GDM1 (cell line): ENCODE results near the gene TSPAN14.

Experiments used
- DNase-seq: peaks from one replicate; lab custom pipeline; 2025; lab: John Stamatoyannopoulos, UW

The TSPAN14 gene

DNA sequence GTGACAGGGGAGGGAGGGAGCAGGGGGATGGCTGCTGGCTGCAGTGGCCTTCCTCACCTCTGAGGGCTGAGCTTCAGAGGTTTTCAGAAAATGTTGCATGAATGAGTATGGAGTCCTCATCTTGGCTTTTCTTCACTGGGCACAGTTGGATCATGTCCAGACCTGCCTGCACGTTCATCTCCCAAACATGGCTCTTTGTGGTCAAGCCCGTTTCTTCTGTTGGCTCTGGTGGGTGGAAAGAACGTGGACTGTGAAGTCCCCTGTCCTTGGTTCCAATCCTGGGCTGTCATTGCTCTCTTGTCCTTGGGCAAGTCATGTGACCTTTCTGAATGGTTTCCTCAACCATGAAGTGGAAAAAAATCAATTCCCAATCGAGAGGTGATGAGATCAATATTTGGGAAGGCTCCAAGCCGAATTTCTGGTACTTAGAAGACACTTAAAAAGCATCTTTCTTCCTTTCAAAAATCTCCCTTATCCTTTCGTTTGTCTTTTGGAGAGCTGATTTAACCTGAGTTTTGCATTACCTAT lies 34.5 kb downstream of the TSPAN14 start:
- DNase-seq, result no peak

DNA sequence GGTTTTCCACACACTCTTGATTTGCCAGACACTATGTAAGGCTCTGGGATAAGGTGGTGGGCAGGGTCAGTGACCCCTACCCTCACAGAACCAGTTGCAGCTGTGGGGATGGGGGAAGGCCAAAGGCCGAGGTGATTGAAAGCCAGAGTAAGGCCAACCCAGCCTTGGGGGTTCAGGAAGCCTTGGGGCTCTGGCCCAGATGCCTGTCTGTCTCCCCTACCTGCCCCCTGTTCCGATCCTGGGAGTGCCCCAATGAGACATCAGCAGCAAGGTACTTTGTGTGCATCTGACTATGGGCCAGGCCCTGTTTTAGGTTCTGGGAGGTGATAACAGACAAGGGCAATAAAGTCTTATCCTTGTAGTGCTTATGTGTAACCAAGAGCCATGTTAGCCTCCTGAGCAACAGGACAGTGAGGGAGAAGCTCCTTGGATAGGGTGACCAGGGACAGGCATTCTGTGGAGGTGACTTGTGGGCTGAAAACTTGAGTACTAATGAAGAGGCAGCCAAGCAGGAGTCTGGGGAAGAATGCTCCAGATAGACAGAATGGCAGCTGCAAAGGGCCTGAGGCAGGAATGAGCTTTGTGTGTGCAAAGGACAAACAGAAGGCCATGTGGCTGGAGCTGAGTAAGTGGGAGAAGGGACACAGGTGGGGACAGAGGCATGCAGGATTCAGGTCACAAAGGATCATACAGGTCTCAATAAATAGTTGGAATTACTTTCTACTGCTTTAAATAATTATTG lies 35.4 kb downstream of the TSPAN14 start:
- DNase-seq, result no peak

DNA sequence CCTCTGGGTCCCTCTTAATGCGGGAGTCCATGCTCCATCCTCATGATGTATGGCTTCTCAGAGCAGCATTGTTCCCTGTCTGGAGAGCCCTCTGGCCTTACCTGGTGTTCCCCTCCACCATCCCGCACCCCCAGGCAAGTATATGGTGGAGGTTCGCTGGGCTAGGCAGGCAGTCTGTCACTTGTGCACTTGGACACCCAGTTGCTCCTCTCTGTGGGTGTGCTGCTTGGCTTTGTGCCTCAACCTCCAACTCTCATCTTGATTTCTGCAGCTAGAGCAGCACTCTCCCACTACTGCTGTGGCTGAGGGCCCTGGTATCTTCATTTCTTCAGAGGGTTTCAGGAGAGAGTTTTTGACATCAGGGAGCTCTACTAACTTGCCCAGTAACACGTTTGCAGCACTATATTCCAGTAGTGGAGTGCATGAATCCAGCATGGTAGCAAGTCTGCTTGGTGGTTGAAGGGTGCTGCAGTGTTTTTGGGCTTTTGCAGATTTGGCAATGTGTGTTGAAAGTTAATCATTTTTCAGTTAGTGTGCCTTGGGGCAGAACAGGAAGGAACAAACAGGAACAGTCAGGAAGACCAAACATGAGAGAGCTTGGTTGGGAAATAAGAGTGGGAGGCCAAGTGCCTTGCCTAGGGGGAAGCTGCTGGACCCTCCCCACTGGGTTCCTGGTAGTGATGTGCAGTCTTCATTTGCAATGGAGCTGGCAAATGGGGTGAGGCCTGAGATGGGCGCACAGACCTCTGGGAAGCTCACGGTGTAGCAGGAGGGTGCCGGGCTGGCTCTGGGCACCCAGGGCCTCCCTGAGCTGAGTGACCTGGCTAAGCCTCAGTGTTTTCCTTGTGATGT lies 37.4 kb downstream of the TSPAN14 start:
- no peak for DNase-seq

DNA sequence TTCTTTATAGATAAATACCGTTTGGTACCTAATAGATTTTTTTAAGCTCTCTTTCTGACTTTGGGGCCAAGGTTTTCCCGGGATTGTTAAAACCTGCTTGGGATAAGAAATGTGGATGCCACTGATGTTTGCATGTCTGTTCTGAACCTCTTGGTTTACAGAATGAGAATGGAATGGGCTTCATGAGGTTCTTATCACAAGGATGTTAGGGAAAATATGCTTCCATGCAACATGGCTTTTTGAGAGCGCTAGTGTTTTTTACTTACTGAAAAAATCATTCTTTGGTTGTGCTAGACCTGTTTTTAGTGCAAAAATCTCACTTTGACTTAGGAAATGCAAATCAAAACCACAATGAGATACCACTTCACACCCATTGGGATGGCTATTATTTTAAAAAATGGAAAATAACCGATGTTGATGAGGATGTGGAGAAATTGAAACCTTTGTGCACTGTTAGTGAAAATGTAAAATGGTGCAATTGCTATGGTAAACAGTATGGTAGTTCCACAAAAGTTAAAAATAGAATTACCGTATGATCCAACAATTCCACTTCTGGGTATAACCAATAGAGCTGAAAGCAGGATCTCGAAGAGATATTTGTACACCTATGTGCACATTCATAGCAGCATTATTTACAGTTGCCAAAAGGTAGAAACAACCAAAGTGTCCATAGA lies 38.9 kb downstream of the TSPAN14 start:
- no peak for DNase-seq

DNA sequence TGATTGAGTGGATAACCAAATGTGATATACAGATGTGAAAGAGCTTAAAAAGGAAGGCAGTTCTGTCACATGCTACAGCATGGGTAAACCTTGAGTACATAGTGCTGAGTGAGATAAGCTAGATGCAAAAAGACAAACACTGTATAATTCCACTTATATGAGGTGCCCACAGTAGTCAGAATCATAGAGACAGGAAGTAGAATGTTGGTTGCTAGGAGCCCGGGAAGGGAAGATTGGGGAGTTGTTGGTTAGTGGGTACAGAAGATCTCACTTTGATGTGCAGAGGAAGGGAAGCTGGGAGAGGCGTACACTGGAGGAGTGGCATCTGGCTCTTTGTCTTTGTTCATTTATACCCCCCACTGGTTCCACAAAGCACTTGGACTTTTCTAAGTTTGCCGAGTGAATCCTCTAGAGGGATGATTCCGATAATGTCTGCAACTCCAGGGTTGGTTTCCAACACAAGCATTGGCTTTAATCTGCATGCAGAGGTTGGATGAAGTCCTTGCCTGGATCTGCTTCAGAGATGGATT lies 39.5 kb downstream of the TSPAN14 start:
- DNase-seq, result peak; percentile 53

DNA sequence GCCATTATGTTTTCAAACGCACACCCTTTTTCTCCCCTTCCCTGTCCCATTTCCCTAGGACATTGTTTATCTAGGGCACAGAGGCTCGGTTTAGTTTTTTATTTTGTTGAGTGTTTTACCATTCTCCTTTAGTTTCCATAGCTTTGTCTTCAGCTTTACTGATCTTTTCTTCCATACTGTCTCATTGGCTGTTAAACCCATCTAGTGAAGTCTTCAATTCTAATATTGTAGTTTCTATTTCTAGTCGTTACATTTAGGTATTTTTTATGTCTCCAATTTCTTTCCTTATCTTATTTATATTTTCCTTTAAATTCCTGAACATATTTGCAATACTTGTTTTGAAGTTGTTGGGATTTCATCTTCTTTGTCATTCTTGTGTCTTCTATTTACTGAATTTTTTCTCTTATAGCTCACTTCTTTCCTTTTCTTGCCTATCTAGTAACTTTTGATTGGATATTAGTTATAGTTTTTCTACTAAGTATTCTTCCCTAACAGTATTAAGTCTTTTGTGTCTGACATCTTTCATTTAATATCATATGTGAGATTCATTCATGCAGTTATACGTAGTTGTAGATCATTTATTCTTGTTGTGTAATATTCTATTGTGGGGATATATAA lies 42.6 kb downstream of the TSPAN14 start:
- DNase-seq, result no peak

DNA sequence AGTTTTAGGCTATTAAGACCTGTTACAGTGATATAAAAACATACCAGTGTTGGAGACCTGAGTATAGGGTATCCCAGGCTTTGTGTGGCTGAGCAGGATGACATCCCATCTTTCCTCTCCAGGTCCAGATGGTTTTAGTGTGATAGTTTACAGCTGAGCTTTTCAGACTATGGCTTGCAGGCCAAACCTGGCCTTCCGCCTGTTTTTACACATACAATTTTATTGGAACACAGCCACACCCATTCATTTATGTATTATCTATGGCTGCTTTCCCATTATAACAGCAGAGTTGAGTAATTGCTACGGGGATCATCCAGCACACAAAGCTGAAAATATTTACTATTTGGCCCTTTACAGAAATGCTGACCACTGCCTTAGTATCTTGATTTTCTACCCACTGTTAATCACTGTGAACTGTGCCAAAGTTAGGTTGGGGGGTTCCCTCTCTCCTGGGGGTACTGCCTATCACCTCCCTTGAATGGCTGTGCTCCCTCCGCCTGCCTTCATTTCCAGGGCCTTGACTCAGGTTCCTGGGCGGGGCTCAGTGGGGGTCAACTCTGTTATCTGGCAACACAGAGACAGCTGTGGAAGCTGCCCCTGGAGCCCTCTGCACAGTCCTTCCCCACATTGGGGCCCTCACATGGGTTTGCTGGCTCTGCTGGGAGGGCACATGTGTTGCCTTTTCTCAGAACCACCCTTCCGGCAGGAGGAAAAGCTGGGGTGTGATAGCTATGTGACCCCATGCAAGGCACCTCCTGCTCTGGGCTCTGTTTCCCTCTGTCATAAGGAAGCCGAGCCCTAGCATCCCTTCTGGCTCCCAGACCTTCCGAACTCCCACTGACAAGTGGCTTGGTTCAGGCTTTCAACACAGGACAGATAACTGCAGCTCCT lies 43.3 kb downstream of the TSPAN14 start:
- no peak for DNase-seq

DNA sequence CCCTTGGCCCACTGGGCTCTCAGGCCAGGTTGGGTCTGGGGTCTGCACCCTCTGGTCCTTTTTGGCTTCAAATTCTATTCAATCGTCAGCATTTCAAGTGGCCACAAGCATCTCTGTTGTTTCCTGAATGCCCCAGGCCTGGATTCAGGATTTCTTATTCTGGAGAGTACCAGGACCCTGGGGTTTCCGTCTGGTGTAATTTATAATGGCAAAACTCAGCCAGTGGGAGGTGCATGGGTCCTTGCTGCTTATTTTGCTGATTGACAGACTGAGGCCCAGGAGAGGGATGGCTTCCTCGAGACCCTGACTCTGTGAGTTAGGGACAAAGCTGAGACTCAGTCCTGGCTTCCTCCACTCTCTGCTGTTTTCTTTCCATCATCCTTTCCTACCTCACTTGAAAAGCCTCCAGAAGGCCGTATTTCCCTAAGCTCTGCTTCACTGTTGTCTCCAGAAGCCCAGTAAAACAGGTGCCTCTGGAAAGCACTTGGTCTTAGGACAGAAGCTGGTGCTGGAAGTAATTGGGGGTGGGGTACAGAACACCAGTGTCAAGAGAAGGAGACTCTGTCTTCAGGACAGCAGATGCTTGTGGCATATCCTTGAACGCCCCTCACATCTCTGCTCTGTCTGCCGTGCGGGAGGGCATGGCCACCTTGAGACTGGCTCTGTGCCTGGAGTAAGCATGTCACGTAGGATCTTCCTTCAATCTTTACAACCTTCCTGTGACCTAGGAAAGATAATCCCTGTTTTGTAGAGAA lies 44.1 kb downstream of the TSPAN14 start:
- DNase-seq, result no peak

DNA sequence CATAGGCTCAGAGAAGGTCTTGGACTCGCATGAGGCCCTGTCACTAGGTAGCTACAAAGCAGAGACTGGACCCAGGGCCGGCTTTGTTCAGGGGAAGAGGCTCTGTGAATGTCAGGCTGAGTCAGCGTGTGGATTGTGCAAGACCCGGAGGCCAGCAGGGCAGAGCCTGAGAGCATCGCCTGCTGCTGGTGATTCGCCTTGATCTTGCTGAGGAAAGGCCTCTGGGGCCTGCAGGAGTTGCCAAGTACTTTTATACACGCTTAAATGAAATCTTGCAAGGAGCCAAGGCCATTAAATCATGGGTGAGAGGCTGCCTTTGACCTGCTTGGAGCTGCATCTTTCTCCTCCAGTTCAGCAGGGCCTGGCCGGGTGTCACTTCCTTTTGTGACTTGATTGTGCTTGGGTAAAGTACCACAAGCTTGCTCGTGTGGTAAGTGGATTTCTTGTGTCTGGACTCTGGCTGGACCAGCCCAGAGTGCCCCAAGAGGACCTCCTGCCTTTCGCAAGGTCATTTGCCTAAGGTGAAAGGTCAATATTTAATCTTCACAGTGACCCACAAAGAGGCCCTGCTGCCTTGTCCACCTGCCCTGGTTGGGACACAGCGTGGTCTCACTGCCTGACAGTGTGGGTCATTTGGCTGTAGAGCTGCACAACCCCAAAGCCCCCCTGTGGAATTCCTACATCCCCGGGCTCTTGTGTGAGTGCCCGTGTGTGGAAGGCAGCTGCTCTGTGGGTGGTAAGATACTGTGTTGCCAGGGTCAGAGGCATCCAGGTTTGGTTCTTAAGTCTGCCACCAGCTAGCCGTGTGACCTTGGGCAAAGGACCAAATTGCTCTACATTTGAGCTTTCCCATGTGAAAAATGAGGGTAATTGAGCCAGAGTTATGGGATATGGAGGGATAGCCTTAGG lies 45.0 kb downstream of the TSPAN14 start:
- DNase-seq, result peak; percentile 61

DNA sequence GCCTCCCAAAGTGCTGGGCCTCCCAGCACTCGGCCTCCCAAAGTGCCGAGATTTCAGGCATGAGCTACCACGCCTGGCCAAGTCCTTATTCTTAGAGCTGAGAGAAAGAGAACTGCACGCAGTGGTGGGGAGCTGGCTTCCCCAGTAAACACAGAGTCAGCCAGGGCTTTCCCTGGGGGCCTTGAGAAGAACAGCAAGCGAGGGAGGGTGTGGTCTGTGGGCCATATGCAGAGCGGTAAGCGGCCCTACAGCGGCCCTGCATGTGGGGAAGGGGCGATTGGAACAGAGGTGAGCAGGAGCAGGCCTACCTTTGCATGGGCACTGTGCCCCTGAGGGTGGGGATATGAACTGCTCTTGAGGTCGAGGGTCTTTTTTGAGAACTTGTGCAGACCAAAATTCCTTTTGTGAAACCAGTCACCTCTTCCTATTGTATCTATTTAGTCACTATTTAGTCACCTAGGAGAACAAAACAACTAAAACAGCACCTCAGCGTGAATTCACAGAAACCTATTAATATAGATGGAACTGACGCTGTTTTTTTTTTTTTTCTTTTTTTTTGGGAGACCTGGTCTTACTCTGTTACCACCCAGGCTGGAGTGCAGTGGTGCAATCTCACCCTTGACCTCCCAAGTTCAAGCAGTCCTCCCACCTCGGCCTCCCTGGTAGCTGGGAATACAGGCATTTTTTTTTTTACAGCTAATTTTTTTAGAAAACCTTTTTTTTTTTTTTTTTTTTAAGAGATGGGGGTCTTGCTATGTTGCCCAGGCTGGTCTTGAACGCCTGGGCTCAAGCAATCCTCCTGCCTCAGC lies 46.7 kb downstream of the TSPAN14 start:
- no peak for DNase-seq

DNA sequence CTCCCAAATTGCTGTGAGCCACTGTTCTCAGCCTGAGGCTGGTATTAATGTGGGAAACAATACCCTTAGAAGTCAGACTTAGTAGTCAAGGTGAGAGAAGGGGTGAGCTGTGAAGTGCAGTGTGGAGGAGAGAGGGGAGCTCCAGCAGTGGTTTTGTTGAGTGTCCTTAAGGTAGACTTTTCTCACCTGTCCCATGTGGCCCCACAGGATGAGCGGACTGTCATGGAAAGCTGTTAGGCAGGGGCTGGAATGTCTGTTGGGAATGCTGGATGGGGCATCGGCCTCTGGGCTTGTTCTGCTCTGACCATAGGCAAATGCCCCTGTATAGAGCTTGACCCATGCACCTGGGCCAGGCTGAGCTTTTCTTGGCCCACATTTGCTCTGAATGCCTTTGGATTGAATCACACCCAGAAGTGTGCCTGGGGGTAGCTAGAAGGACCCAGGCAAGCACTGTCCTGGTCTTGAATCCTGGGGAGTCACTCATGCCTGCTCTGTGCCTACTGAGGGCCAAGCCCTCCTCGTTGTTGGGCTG lies 47.3 kb downstream of the TSPAN14 start:
- no peak for DNase-seq

DNA sequence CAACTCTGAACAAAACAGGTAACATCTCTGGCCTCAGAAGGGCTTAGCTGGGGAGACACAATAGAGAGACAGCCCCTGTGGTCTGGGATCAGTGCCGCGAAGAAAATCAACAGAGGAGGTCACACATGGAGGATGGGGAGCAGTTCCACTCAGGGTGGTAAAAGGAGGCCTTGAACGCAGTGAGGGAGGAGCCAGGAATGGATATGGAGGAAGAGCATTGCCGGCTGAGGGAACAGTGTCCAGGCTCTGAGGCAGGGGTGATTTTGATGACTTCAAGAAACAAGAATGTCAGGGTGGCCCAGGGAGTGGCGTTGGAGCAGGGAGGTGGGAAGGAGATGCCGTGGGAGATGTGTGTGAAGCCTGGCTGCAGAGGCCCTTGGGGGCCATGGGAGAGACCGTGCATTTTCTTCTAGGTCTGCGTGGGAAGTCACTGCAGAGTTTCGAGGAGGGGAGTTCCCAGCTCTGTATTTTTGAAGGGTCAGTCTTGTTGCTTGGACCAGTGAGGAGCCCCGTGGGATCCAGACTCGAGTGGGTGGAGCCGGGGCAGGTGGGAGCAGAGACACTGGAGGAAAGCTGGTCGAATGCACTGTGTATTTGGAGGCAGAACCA lies 47.9 kb downstream of the TSPAN14 start:
- DNase-seq, result no peak

DNA sequence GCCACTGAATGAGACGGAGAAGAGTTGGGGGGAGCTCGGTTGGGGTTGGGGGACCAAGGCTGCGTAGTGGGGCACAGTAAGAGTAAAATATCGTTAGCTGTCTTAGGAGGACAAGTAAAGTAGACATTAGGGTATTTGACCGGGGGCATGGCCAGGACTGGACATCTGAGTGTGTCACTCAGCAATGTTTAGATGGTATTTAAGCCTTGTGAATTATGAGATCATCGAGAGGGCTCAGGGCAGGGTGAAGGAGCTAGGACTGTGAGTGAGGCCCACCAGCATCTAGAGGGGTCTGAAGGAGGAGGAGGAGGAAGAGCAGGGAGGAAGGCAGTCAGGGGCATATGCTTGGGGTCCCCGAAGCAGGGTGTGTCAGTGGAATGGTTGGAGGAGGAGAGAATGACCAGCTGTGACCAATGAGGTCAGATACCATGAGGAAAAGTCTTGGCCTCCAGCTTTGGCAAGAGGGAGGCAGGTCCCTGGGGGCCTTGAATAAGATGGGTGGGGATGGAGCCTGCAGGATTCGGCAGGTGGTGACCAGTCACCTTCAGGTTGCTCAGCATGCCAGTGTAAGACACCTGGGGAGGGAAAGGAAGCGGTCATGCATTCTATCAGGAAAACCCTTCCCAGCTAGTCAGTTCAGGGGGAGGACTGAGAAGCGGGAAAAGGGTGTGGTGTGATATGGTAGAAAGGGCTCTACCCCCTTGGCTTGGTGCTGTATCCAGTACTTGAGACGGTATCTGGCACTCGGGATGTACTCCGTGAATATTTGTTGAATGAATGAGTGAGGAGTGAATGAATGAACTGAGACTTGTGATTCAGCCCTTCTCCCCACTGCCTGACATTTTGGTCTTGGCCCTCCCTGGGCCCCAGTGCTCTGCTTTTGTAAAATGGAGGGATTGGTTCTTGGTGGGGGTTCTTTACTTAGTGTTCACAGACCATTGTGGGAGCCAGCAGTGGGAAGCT lies 48.8 kb downstream of the TSPAN14 start:
- DNase-seq, result no peak

DNA sequence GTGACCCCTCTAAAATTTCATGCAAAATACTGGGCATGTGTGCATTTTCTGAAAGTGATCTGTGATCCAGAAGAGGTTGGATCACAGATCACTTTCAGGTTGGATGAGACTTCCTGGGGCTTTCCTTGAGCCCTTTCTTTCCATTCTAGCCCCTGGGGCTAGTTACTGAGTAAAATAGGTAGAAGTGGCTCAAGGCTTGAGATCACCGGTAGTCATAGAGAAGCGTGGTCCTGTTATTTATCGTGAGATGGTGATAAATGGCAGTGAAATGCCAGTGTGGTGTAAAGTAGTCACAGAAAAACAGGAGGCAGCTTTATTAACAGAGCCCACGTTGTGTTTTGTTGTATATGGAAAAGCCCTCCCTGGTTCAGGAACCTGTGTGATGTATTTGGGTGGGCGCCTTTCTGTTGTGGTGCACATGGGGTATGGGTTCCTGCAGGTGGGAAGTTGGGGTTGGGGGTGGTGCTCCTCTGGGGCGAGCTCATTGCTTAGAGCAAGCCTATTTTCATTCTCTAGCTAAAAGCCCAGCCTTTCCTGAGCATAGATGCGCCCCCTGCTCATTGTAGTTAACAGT lies 49.6 kb downstream of the TSPAN14 start:
- DNase-seq, result no peak

DNA sequence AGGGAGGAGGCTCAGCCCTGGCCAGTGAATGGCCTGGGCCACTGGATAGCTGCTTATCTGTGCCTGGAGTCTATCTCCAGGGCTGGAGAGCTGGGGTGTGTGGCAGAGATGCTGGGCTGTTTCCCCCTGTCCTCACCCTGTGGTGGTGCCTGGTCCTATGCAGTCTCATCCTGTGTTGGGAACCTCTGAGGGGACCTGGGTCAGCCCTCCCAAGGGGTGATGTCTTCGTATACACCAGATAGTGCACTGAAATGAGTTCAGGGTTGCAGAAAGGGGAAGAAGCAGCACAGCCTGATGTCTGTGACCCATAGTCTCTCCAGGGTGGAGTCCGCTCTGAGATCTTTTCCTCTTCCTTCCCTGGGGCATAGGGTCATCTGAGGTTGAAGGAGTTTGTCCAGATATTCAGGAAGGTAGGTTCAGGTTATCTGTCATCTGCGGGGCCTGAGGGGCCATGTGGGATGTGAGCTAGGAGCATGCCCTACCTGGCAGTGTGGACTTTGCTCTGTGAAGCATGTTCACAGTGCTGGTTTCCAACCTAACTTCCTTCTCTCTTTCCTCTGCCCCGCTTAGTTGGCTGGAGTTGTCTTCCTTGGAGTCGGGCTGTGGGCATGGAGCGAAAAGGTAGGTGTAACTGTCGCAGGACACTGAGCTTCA lies 50.2 kb downstream of the TSPAN14 start:
- no peak for DNase-seq
